Measurements from ENCODE around the gene SPDEF.

SPDEF gene

DNA sequence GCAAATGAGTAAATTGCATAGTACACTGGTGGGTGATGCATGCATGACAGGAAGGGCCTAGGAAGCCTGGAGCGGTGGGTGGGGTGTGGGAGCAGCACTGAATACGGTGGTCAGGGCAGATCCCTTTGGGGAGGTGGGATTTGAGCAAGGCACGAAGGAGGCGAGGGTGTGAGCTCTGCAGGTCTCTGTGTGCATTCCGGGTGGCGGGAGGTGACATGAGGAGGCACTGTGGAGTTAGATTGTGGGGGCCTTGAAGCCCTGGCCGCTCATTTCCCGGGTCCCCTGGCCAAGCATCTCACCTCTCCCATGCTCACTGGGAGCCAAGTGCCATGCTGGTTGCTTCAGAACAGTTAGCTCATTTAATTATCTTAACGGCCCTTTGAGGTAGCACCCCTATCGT, 6.2 kb upstream of the SPDEF start:
- DNase-seq = no peak

GRCh38 chr6:34561227-34561530, 5.0 kb upstream of the SPDEF start:
- DNase-seq = no peak

GRCh38 chr6:34560366-34561226, 4.5 kb upstream of the SPDEF start:
- no peak for DNase-seq

DNA sequence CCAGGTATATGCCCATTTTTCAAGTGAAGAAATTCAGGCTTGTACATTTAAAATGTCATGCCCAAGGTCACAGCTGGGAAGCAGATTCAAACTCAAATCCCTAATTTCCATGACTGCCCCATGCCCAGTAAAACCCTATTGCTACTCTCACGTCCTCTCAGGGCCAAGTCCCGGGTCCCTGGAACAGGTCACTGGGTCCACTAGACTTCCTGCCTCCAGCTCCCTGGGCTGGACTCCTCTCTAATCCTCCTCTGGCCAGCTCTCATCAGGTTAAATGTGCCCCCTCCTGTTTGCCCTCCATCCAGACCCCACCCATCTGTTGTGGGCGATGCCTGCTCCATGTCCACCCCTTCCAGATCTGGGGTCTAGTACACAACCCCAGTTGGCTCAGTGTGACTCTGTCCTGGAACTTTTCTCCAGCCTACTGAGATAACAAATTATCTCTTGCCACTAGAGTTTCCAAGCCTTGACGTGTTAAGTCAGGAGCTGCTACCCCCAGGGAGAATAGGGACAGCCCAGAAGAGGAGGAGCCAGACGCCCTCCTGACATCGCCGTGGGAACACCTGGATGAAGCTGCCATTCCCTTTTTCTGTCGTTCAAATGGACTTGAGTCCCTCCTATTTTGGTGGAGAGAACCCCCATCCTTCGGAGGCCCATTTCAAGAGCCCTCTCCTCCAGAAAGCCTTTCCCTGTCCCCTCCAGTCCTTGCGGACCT, 3.7 kb upstream of the SPDEF start:
- no peak for DNase-seq

DNA sequence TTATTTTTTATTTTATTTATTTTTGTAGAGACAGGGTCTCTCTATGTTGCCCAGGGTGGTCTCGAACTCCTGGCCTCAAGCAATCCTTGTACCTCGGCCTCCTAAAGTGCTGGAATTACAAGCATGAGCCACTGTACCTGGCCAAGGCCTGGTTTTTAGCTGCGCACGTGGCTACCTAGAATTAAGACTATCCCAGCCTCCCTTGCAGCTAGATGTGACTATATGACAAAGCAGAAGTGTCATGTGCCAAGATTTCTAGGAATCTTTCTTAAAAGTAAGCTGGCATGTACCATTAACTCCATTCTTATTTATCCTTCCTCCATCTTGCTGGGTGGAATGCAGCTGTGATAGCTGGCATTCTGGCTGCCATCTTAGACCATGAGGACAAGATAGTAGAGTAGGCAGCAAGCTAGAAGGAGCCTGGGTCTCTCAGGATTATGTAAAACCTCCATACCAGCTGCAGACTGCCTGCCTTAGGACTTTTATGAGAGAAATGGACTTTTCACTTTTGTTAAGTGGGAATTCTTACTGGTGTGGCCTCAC, 2.1 kb upstream of the SPDEF start:
- no peak for DNase-seq

- DNase-seq = no peak
Measured at GRCh38 chr6:34557228-34557627, 1.1 kb upstream of the SPDEF start.

DNA sequence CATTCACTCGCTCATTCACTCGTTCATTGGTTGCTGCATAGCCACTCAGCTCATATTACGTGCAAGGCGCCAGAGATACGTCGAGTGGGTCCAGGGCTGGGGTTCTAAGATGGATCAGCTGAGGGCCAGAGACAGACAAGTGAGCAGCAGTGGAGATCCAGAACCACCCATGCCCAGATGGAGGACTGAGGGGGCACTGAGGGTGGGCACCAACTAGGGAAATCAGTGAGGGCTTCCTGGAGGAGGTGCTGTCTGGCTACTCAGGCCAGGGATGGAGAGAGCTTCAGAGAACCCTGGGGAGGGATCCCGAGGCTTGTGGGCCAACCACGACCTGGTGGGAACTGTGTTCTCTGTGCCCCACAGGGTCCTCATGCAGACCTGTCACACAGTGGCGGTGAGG, 364 bp upstream of the SPDEF start:
- DNase-seq = no peak

GRCh38 chr6:34555328-34555727, 801 bp downstream of the SPDEF start:
- DNase-seq = no peak

DNA sequence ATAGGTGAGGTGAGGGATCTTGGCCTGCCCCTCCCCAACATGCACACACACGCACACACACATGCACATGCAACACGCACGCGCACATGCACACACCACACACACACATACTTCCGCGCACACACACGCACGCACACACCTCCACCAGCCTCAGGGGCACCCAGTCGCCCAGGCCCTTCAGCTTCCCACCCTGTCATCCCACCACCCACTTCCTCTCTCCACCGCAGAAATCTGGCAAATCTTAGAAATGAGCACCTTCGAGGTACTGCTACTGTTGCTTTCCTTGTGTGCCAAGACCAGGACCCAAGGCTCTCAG, 1.2 kb downstream of the SPDEF start:
- no peak for DNase-seq

DNA sequence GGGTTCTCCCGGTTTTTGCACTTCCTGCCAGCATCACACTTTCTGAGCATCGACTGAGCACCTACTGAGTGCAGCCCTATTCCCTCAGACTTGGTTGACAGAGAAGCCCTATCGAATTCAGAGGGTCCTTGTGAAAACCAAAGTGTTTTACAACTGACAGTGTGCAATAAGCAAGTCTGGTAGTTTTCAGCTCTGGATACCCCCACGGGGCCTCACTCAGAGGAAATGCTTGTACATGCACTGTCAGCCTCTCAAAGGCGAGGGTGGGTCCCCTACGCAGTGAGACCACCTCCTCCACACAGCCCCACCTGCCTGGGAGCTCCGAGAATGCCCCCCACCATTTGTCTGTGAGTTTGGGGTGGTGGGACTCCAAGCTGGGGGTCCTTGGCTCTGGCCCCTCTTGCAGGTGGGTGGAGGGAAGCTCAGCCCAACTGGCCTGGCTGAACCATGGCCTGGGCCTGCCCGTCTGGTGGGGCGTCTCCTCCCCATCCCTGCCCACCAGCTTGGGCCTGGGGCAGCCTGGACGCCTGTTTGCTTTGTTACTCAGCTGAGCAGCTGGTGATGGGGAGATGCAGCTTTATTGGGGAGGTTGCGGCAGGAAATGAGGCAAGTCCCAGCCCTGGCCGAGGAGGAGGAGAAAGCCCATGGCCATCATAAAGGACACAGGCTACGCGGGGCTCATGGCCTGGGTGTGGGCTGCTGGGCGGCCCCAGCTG, 1.7 kb downstream of the SPDEF start:
- DNase-seq = no peak

DNA sequence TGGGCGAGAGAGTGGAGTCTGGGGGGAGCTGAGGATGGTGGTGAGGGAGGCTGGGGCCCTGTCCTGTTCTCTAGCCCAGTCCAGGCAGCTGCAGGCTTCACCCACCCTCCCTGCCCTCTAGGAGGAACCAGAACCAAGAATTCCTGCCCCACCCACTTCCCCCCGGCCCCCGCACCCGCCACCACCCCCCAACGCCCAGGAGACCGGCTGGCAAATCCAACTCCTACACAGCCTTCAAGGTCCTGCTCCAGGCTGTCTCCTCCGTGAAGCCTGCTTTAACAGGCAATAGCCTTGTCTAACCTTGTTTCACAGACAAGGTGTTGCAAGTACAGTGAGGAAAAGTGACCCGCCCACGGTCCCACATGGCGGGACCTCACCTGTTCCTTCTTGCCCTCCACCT, 2.4 kb downstream of the SPDEF start:
- no peak for DNase-seq

- DNase-seq = no peak
Measured at GRCh38 chr6:34553146-34553545, 3.0 kb downstream of the SPDEF start.

DNA sequence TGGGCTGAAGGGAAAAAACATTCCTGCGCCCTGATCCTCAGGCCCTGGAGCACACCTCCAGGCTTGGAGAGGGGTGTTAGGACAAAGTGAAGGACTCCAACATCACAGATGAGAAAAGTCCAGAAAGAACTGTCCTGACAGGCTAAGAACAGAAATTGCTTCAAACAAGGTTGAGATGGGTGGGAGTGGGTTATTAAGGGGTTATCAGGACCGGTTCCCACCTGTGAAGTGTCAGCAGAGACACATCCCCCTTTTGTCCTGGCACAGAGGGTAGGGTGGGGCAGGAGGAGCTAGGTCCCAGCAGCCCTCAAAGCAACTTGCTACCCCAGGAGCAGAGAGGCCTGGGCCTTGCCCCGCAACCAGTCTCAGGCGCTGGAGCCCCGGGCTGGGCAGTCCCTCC, 3.5 kb downstream of the SPDEF start:
- DNase-seq = no peak

DNA sequence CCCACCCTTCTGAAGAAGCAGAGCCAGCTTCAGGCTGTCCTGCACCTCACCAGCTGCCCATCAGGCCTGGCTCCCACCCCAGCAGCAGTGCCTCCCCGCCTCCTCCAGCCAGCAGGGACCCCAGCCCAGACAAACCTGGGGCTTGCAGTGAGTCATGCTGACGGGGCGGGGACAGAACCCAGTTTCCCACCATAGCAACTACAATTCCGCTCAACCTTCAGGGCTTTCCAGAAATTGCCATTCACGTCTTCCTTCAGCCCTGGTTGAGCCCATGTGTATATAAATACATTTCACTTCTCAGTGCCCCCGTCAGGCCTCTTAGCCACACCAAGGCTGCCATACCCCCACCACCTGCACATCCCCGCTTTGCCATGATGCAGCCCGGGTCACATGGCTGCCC, 4.4 kb downstream of the SPDEF start:
- no peak for DNase-seq

DNA sequence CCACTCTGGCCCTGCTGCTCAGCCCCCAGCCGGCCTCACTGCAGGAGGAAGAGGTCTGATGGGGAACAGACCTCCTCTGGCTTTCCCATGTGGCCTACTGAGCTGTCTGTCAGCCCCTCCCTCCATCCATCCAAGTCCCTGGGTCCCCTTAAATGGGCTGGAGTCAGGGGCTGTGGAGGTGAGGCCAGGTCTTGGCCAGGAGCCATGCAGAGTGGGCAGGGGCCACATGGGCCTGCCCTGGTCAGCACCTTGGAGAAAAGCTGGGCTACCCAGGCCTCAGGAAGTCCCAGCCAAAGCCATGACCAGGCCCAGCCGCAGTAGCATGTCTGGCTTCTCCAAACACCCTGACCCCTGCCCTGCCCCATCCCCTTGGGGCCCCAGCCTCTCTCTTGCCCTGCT, 6.3 kb downstream of the SPDEF start:
- no peak for DNase-seq

GRCh38 chr6:34549026-34549803, 6.9 kb downstream of the SPDEF start:
- DNase-seq = no peak

GRCh38 chr6:34547701-34548644, 8.2 kb downstream of the SPDEF start:
- no peak for DNase-seq

GRCh38 chr6:34546551-34547321, 9.4 kb downstream of the SPDEF start:
- DNase-seq = no peak

DNA sequence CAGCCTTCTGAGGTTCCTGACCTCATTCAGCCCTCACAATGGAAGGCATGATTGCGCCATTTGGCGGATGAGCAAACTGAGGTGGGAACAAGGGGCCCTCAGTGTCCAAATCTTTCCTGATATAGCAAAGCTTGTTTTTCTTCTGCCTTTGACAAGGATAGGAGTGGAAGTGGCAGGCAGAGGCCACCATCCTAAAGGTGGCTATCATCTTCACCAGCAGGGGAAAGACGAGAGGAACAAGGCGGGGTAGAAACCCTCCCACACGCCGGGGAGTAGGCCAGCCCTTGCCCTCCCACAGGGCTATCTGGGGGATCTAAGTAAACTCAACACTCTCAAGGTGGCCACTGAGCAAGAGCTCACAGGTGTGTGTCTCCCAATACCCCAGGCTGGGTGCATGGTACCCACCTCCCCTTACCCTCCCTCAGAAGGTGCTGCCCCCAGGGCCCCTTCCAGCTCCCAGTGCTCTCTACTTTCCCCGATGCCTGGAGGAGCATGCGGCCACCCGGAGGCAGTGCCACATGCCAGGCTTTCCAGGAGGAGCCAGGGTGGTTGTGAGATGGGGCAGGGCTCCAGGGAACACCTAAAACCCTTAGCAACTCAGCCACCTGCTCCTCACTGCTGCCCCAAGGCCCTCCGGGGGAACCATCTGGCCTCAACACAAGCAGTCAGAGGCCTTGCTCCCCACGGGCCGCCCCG, 11.2 kb downstream of the SPDEF start:
- no peak for DNase-seq

GRCh38 chr6:34544052-34544604, 12.0 kb downstream of the SPDEF start:
- DNase-seq = no peak
